ENCODE measurements around the gene PSAP. TPM values are rescaled to one million over a fixed set of nuclear protein-coding genes. Genes with fewer than 3 reads are reported as not detected.

Gene PSAP
- total RNA-seq, 1 experiment from 2014 or later: 429 TPM

DNA sequence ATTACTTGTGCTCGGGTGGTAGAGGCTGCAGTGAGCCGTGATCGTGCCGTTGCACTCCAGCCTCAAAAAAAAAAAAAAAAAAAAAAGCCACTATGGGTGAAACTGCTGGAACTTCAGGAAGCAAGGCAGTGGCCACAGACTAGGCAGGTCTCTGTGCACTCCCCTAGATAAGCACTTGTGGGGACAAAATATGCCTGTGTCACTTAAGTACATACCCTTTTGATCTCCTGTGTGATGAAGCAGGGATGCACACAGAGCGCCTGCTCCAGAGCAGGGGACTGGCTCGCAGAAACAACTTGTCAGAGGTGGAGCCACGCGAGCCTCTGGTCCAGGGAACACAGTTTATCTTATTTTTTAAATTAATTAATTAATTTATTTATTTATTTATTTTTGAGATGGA lies 42.9 kb upstream of the PSAP start:
- Histone ChIP-seq H3K4me1 (ENCODE audit: insufficient read depth, low read length, poor library complexity, severe bottlenecking) (peaks cover 3% of the 10 kb centered on the region), H3K27me3 (replicated peaks; ENCODE audit: insufficient read depth, low read depth, low read length, poor library complexity) (no peaks in the 10 kb centered on the region), H3K4me3 (ENCODE audit: low read depth, low read length, poor library complexity, severe bottlenecking) (no peak overlapping the region), H3K36me3 (ENCODE audit: insufficient read depth, low read length, poor library complexity, severe bottlenecking) (no peaks in the 10 kb centered on the region), H3K9me3 (ENCODE audit: low read depth, low read length, poor library complexity, severe bottlenecking) (no peaks in the 10 kb centered on the region), H3K27ac (ENCODE audit: low read depth, low read length, poor library complexity, severe bottlenecking) (no peak overlapping the region)
- DNase-seq (ENCODE audit: low spot score): no peak
- ChIA-PET CTCF (no interaction called here), POLR2A (ENCODE audit: low non-redundant PET) (no interaction called here)
- no TSS peak for BruUV-seq (replicated peaks)
- TF ChIP-seq CTCF (conservative IDR thresholded peaks at IDR 0.05; ENCODE audit: low read depth, low read length): no peak
- no peak for TF ChIP-seq EZH2 (IDR thresholded peaks at IDR 0.05; ENCODE audit: borderline replicate concordance, low read depth, low read length, poor library complexity, severe bottlenecking)
- intact Hi-C loops (cut with micrococcal nuclease; ENCODE audit: unreplicated experiment): no loop called here

DNA sequence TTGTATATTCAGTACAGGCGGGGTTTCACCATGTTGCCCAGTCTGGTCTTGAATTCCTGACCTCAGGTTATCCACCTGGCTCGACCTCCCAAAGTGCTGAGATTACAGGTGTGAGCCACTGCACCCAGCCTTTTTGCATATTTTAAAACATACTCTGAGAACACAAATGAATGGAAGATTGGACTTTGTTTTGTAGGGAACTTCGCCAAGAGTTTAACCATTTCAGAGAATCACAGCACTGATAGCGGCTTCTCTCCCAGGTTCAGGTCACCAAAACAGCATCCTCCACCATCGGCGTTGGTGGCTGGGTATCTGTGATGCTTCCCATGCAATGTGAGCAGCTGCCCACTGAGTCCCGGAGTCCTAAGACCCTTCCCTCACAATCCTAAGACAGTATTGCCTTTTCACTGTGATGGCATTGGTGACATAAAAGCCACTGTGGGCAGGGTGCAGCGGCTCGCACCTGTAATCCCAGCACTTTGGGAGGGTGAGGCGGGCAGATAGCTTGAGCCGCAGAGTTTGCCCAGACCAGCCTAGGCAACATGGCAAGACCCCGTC lies 42.3 kb upstream of the PSAP start:
- DNase-seq (ENCODE audit: low spot score): no peak
- TF ChIP-seq CTCF (conservative IDR thresholded peaks at IDR 0.05; ENCODE audit: low read depth, low read length) (no peak), EZH2 (IDR thresholded peaks at IDR 0.05; ENCODE audit: borderline replicate concordance, low read depth, low read length, poor library complexity, severe bottlenecking) (no peak)
- Histone ChIP-seq H3K4me3 (ENCODE audit: low read depth, low read length, poor library complexity, severe bottlenecking) (no peak overlapping the region), H3K27ac (ENCODE audit: low read depth, low read length, poor library complexity, severe bottlenecking) (no peak overlapping the region), H3K4me1 (ENCODE audit: insufficient read depth, low read length, poor library complexity, severe bottlenecking) (peaks cover 4% of the 10 kb centered on the region), H3K9me3 (ENCODE audit: low read depth, low read length, poor library complexity, severe bottlenecking) (no peaks in the 10 kb centered on the region), H3K36me3 (ENCODE audit: insufficient read depth, low read length, poor library complexity, severe bottlenecking) (no peaks in the 10 kb centered on the region), H3K27me3 (replicated peaks; ENCODE audit: insufficient read depth, low read depth, low read length, poor library complexity) (no peaks in the 10 kb centered on the region)
- intact Hi-C loops (cut with micrococcal nuclease; ENCODE audit: unreplicated experiment): no loop called here
- POLR2A ChIA-PET (ENCODE audit: low non-redundant PET): no interaction called here
- CTCF ChIA-PET: interaction anchor here (0.7 kb wide), 1 partner anchor 91 kb away, joined by 4 read pairs; no protein-coding TSS in a partner anchor
- no TSS peak for BruUV-seq (replicated peaks)

DNA sequence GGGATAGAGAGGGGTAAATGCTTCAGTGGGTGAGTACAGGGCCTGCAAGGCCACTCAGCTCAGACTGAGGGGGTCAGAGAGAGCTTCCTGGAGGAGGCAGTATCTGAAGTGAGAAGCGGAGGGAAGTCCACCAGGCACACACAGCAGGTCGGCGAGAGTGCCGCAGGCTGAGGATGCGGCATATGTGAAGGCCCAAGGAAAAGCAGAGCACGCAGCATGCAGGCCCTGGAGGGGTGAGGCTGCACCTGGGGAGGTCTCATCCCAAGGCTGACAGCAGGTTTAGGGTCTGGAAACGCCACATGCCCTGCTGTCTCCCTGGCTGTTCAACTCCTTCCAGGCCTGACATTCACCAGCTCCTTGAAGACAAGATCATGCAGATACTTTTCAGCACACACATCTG lies 40.4 kb upstream of the PSAP start:
- ChIA-PET POLR2A (ENCODE audit: low non-redundant PET) (no interaction called here), CTCF (interaction anchor here (0.5 to 0.7 kb wide), 2 partner anchors 360 to 571 kb away, joined by 4 read pairs; no protein-coding TSS in a partner anchor)
- Histone ChIP-seq H3K4me1 (ENCODE audit: insufficient read depth, low read length, poor library complexity, severe bottlenecking) (peaks cover 10% of the 10 kb centered on the region), H3K4me3 (ENCODE audit: low read depth, low read length, poor library complexity, severe bottlenecking) (no peak overlapping the region), H3K27me3 (replicated peaks; ENCODE audit: insufficient read depth, low read depth, low read length, poor library complexity) (no peaks in the 10 kb centered on the region), H3K9me3 (ENCODE audit: low read depth, low read length, poor library complexity, severe bottlenecking) (no peaks in the 10 kb centered on the region), H3K27ac (ENCODE audit: low read depth, low read length, poor library complexity, severe bottlenecking) (no peak overlapping the region), H3K36me3 (ENCODE audit: insufficient read depth, low read length, poor library complexity, severe bottlenecking) (no peaks in the 10 kb centered on the region)
- intact Hi-C loops (cut with micrococcal nuclease; ENCODE audit: unreplicated experiment): no loop called here
- no peak for DNase-seq (ENCODE audit: low spot score)
- TF ChIP-seq EZH2 (IDR thresholded peaks at IDR 0.05; ENCODE audit: borderline replicate concordance, low read depth, low read length, poor library complexity, severe bottlenecking) (no peak), CTCF (conservative IDR thresholded peaks at IDR 0.05; ENCODE audit: low read depth, low read length) (no peak)
- BruUV-seq (replicated peaks): no TSS peak
